ENCODE results near the gene TPBGL. TPM values are rescaled to one million over a fixed set of nuclear protein-coding genes. Genes with fewer than 3 reads are reported as not detected.

The TPBGL gene
- total RNA-seq, 4 donors from 2014 or later = 0.26 to 0.40 (median 0.33) TPM; not detected in 1

GRCh38 chr11:75275581-75275980, 35.0 kb downstream of the TPBGL start:
- 60% methylated on average over 6 of the region's 6 CpGs for WGBS
- TF ChIP-seq EP300 (IDR thresholded peaks at IDR 0.05) = no peak
- no peak for TF ChIP-seq POLR2AphosphoS5 (IDR thresholded peaks at IDR 0.05)
- no peak for TF ChIP-seq CTCF (IDR thresholded peaks at IDR 0.05)
- intact Hi-C loops (cut with DNase I) = loop anchor here (10.0 kb wide), 1 partner anchor 259 kb away; no protein-coding TSS in a partner anchor
- Histone ChIP-seq H3K27me3 (no peaks in the 10 kb centered on the region), H3K4me3 (no peak overlapping the region), H3K9me3 (no peaks in the 10 kb centered on the region), H3K4me1 (peaks cover 4 to 19% (median 10%) of the 10 kb centered on the region in 4 donors), H3K27ac (replicated peaks in 1 of 4) (no peak overlapping the region), H3K36me3 (peaks cover 64 to 99% (median 78%) of the 10 kb centered on the region in 4 donors)
- DNase-seq (ENCODE audit: extremely low spot score) = no peak

- Histone ChIP-seq H3K36me3 (peaks cover 64 to 99% (median 79%) of the 10 kb centered on the region in 4 donors), H3K27ac (replicated peaks in 1 of 4) (no peak overlapping the region), H3K4me1 (peaks cover 6 to 19% (median 16%) of the 10 kb centered on the region in 4 donors), H3K27me3 (no peaks in the 10 kb centered on the region), H3K9me3 (no peaks in the 10 kb centered on the region), H3K4me3 (no peak overlapping the region)
- 69% methylated on average over 2 of the region's 2 CpGs for WGBS
- no peak for TF ChIP-seq CTCF (IDR thresholded peaks at IDR 0.05)
- no peak for TF ChIP-seq POLR2A (IDR thresholded peaks at IDR 0.05; ENCODE audit: low read depth)
- intact Hi-C loops (cut with DNase I) = loop anchor here (10.0 kb wide), 1 partner anchor 259 kb away; no protein-coding TSS in a partner anchor
- no peak for DNase-seq (ENCODE audit: extremely low spot score)
Observed at GRCh38 chr11:75276186-75276585, 35.6 kb downstream of the TPBGL start.

GRCh38 chr11:75276686-75277085, 36.1 kb downstream of the TPBGL start:
- peaks cover 68 to 99% (median 79%) of the 10 kb centered on the region in 4 donors for H3K36me3 ChIP-seq
- no peaks in the 10 kb centered on the region for H3K9me3 ChIP-seq
- peaks cover 6 to 21% (median 16%) of the 10 kb centered on the region in 4 donors for H3K4me1 ChIP-seq
- H3K27me3 ChIP-seq = no peaks in the 10 kb centered on the region
- no peak overlapping the region for H3K4me3 ChIP-seq
- H3K27ac ChIP-seq (replicated peaks in 1 of 4) = no peak overlapping the region
- no peak for DNase-seq (ENCODE audit: extremely low spot score)
- TF ChIP-seq POLR2A (IDR thresholded peaks at IDR 0.05; ENCODE audit: low read depth) (no peak), POLR2AphosphoS5 (IDR thresholded peaks at IDR 0.05) (no peak), EP300 (IDR thresholded peaks at IDR 0.05) (no peak), CTCF (IDR thresholded peaks at IDR 0.05) (no peak)
- WGBS = 76% methylated on average over 6 of the region's 6 CpGs
- intact Hi-C loops (cut with DNase I) = loop anchor here (10.0 kb wide), 1 partner anchor 258 kb away; no protein-coding TSS in a partner anchor

- Histone ChIP-seq H3K4me3 (no peak overlapping the region), H3K9me3 (no peaks in the 10 kb centered on the region), H3K27ac (replicated peaks in 1 of 4) (no peak overlapping the region), H3K27me3 (no peaks in the 10 kb centered on the region), H3K4me1 (peaks cover 6 to 21% (median 16%) of the 10 kb centered on the region in 4 donors), H3K36me3 (peaks cover 65 to 99% (median 80%) of the 10 kb centered on the region in 4 donors)
- no peak for DNase-seq (ENCODE audit: extremely low spot score)
- WGBS = 88% methylated on average over 11 of the region's 11 CpGs
- TF ChIP-seq POLR2A (IDR thresholded peaks at IDR 0.05; ENCODE audit: low read depth) = no peak
- no peak for TF ChIP-seq POLR2AphosphoS5 (IDR thresholded peaks at IDR 0.05)
- TF ChIP-seq CTCF (IDR thresholded peaks at IDR 0.05) = no peak
- TF ChIP-seq EP300 (IDR thresholded peaks at IDR 0.05) = no peak
- intact Hi-C loops (cut with DNase I) = loop anchor here (10.0 kb wide), 1 partner anchor 257 kb away; no protein-coding TSS in a partner anchor
Observed at GRCh38 chr11:75277211-75277805, 36.7 kb downstream of the TPBGL start.
